H9 (cell line): ENCODE data around the gene GABBR2. TPM values are rescaled to one million over a fixed set of nuclear protein-coding genes. Genes with fewer than 3 reads are reported as not detected.

ENCODE experiments used
- DNase-seq: peaks from one replicate; pipeline ENCODE4 v3.0.0-alpha.2; 2017
- H2AFZ ChIP-seq: one replicate; pipeline ENCODE4 v1.6.1; 2013; ENCODE audit warnings: mild to moderate bottlenecking, low read length, control low read depth, moderate library complexity
- H2AK5ac ChIP-seq: 2 replicates; pipeline ENCODE4 v1.6.1; 2013; ENCODE audit warnings: low read length, control low read depth, mixed read lengths; ENCODE audit not compliant: insufficient read length
- H2BK120ac ChIP-seq: one replicate; pipeline ENCODE4 v1.6.1; 2013; ENCODE audit warnings: low read depth, mild to moderate bottlenecking, low read length, control low read depth, inconsistent platforms; ENCODE audit not compliant: poor library complexity, severe bottlenecking
- H2BK12ac ChIP-seq: 2 replicates; pipeline ENCODE4 v1.6.1; 2013; ENCODE audit warnings: low read length, control low read depth, mixed read lengths, low read depth; ENCODE audit not compliant: insufficient read length
- H2BK15ac ChIP-seq: 2 replicates; pipeline ENCODE4 v1.6.1; 2013; ENCODE audit warnings: low read depth, low read length, control low read depth
- H2BK20ac ChIP-seq: one replicate; pipeline ENCODE4 v1.6.1; 2013; ENCODE audit warnings: low read depth, mild to moderate bottlenecking, low read length, control low read depth, inconsistent platforms; ENCODE audit not compliant: poor library complexity, severe bottlenecking
- H2BK5ac ChIP-seq: 2 replicates; pipeline ENCODE4 v1.6.1; 2013; ENCODE audit warnings: low read length, control low read depth, mixed read lengths; ENCODE audit not compliant: insufficient read length
- H3K14ac ChIP-seq: 2 replicates; pipeline ENCODE4 v1.6.1; 2013; ENCODE audit warnings: low read length, control low read depth; ENCODE audit not compliant: insufficient read depth
- H3K18ac ChIP-seq: 2 replicates; pipeline ENCODE4 v1.6.1; 2013; ENCODE audit warnings: low read depth, mild to moderate bottlenecking, mixed read lengths, low read length, control low read depth; ENCODE audit not compliant: insufficient read length
- H3K23ac ChIP-seq: 2 replicates; pipeline ENCODE4 v1.6.1; 2013; ENCODE audit warnings: low read length, control low read depth, mixed read lengths, low read depth; ENCODE audit not compliant: insufficient read length
- H3K23me2 ChIP-seq: 2 replicates; pipeline ENCODE4 v1.6.1; 2013; ENCODE audit warnings: low read depth, mild to moderate bottlenecking, mixed read lengths, low read length, control low read depth; ENCODE audit not compliant: insufficient read length, poor library complexity, severe bottlenecking
- H3K27ac ChIP-seq: 2 replicates; pipeline ENCODE4 v1.5.1; 2013; ENCODE audit warnings: low read length, control low read depth, mixed read lengths, low read depth; ENCODE audit not compliant: insufficient read length
- H3K27me3 ChIP-seq: 2 replicates; pipeline ENCODE4 v1.6.1; 2013; ENCODE audit warnings: low read length, control low read depth, inconsistent platforms; ENCODE audit not compliant: insufficient read depth
- H3K4ac ChIP-seq: 2 replicates; pipeline ENCODE4 v1.6.1; 2013; ENCODE audit warnings: low read depth, mild to moderate bottlenecking, control low read depth, inconsistent platforms, low read length, moderate library complexity
- H3K4me1 ChIP-seq: 2 replicates; pipeline ENCODE4 v1.6.1; 2013; ENCODE audit warnings: low read length, control low read depth, inconsistent platforms; ENCODE audit not compliant: insufficient read depth
- H3K4me2 ChIP-seq: 2 replicates; pipeline ENCODE4 v1.6.1; 2013; ENCODE audit warnings: low read length, control low read depth, mixed read lengths; ENCODE audit not compliant: insufficient read length, insufficient read depth
- H3K56ac ChIP-seq: 2 replicates; pipeline ENCODE4 v1.6.1; 2013; ENCODE audit warnings: low read depth, mild to moderate bottlenecking, mixed read lengths, low read length, control low read depth; ENCODE audit not compliant: insufficient read length
- H3K79me1 ChIP-seq: 2 replicates; pipeline ENCODE4 v1.6.1; 2013; ENCODE audit warnings: low read depth, mild to moderate bottlenecking, moderate library complexity, low read length, control low read depth, inconsistent platforms; ENCODE audit not compliant: insufficient read depth, poor library complexity, severe bottlenecking
- H3K79me2 ChIP-seq: 2 replicates; pipeline ENCODE4 v1.6.1; 2013; ENCODE audit warnings: low read length, control low read depth, inconsistent platforms; ENCODE audit not compliant: insufficient read depth
- H3K9ac ChIP-seq: 2 replicates; pipeline ENCODE4 v1.6.1; 2013; ENCODE audit warnings: low read length, control low read depth, mixed read lengths; ENCODE audit not compliant: insufficient read length; ENCODE audit errors: extremely low read depth
- H3K9me3 ChIP-seq: one replicate; pipeline ENCODE4 v1.6.1; 2013; ENCODE audit warnings: low read depth, low read length, inconsistent platforms; ENCODE audit not compliant: control insufficient read depth
- H3T11ph ChIP-seq: one replicate; pipeline ENCODE4 v1.6.1; 2013; ENCODE audit warnings: mild to moderate bottlenecking, low read length, control low read depth, inconsistent platforms
- H4K20me1 ChIP-seq: one replicate; pipeline ENCODE4 v1.6.1; 2013; ENCODE audit not compliant: control insufficient read depth, insufficient read length, insufficient read depth
- H4K5ac ChIP-seq: 2 replicates; pipeline ENCODE4 v1.6.1; 2013; ENCODE audit warnings: low read depth, mild to moderate bottlenecking, mixed read lengths, low read length, control low read depth; ENCODE audit not compliant: insufficient read length
- H4K8ac ChIP-seq: replicated peaks from 2 replicates; pipeline ENCODE4 v1.6.1; 2013; ENCODE audit warnings: low read length, control low read depth, mixed read lengths, low read depth; ENCODE audit not compliant: insufficient read length
- H4K91ac ChIP-seq: 2 replicates; pipeline ENCODE4 v1.6.1; 2013; ENCODE audit warnings: low read depth, mild to moderate bottlenecking, moderate library complexity, mixed read lengths, low read length, control low read depth; ENCODE audit not compliant: insufficient read length
- H3K27ac Mint-ChIP-seq, 3 experiments: 2 replicates in 2 of 3; 3 replicates in 1 of 3; pipeline ENCODE4 v1.8.0; 2020 to 2021; ENCODE audit warnings: mixed read lengths in 3 of 3, mild to moderate bottlenecking in 1 of 3, moderate library complexity in 1 of 3
- H3K27me3 Mint-ChIP-seq: 2 replicates; pipeline ENCODE4 v1.8.0; 2021; ENCODE audit warnings: low read depth, mild to moderate bottlenecking, moderate library complexity, mixed read lengths
- H3K36me3 Mint-ChIP-seq, 3 experiments: 2 replicates in 2 of 3; 3 replicates in 1 of 3; pipeline ENCODE4 v1.8.0; 2020 to 2021; ENCODE audit warnings: low read depth in 3 of 3, mixed read lengths in 3 of 3; ENCODE audit not compliant: insufficient read depth in 1 of 3
- H3K4me1 Mint-ChIP-seq, 2 experiments: 2 replicates each; pipeline ENCODE4 v1.8.0; 2020; ENCODE audit warnings: mixed read lengths in 2 of 2
- H3K4me3 Mint-ChIP-seq, 2 experiments: 2 replicates in 1 of 2; 3 replicates in 1 of 2; pipeline ENCODE4 v1.8.0; 2020 to 2021; ENCODE audit warnings: mild to moderate bottlenecking in 2 of 2, mixed read lengths in 2 of 2, moderate library complexity in 1 of 2
- H3K9me3 Mint-ChIP-seq, 2 experiments: 2 replicates in 1 of 2; 3 replicates in 1 of 2; pipeline ENCODE4 v1.8.0; 2020; ENCODE audit warnings: mild to moderate bottlenecking in 2 of 2, mixed read lengths in 2 of 2, moderate library complexity in 1 of 2
- total RNA-seq: library from RNA; stranded (reverse); gene quantifications from 2 replicates; pipeline ENCODE4 v1.2.1, GENCODE V29; 2021
- TF ChIP-seq, protein P1 (sequence below): fragments of 200-600 bp; sonication (generic); conservative IDR thresholded peaks from 3 replicates; pipeline ENCODE4 v1.8.0; 2021; ENCODE audit warnings: antibody characterized with exemption, mild to moderate bottlenecking

Gene GABBR2
- total RNA-seq, 1 experiment from 2014 or later, result 0.66 TPM

DNA sequence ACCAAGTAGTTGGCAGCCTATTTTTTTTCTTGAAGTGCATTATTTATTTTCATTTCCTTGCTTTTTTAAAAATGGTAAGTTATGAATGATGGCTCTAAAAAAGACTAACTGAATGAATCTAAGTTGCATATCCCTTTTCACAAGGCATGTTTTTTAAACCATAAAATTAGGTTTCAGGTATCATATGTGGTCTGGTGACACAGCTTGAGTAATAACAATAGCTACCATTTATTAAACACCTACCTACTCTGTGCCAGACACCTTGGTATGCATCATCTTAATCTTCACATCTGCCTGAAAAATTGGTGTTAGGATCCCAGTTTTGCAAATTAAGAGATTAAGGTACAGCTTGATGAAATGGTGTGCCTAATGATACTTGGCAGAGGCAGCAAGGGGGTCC, 4.3 kb upstream of the GABBR2 start:
- Histone ChIP-seq H3K79me2 (no peaks in the 10 kb centered on the region), H3K18ac (no peak overlapping the region), H4K20me1 (no peaks in the 10 kb centered on the region), H2BK12ac (no peak overlapping the region), H4K5ac (no peak overlapping the region), H3K4me1 (no peaks in the 10 kb centered on the region), H3K27me3 (peaks cover 19% of the 10 kb centered on the region), H3T11ph (no peak overlapping the region), H4K8ac (no peak overlapping the region), H2BK20ac (no peak overlapping the region), H2AFZ (no peak overlapping the region), H3K9ac (no peak overlapping the region), H2BK120ac (no peak overlapping the region), H3K79me1 (no peaks in the 10 kb centered on the region), H2BK5ac (no peak overlapping the region), H3K27ac (no peak overlapping the region), H3K14ac (no peak overlapping the region), H3K4ac (no peak overlapping the region), H3K23ac (no peak overlapping the region), H3K56ac (no peak overlapping the region), H2AK5ac (no peak overlapping the region), H4K91ac (no peak overlapping the region), H2BK15ac (no peak overlapping the region), H3K9me3 (no peaks in the 10 kb centered on the region), H3K4me2 (no peak overlapping the region), H3K23me2 (peaks cover 8% of the 10 kb centered on the region)
- no peak for DNase-seq
- H3K27ac Mint-ChIP-seq, result no peak overlapping the region
- no peaks in the 10 kb centered on the region for H3K36me3 Mint-ChIP-seq
- TF ChIP-seq, protein P1, sequence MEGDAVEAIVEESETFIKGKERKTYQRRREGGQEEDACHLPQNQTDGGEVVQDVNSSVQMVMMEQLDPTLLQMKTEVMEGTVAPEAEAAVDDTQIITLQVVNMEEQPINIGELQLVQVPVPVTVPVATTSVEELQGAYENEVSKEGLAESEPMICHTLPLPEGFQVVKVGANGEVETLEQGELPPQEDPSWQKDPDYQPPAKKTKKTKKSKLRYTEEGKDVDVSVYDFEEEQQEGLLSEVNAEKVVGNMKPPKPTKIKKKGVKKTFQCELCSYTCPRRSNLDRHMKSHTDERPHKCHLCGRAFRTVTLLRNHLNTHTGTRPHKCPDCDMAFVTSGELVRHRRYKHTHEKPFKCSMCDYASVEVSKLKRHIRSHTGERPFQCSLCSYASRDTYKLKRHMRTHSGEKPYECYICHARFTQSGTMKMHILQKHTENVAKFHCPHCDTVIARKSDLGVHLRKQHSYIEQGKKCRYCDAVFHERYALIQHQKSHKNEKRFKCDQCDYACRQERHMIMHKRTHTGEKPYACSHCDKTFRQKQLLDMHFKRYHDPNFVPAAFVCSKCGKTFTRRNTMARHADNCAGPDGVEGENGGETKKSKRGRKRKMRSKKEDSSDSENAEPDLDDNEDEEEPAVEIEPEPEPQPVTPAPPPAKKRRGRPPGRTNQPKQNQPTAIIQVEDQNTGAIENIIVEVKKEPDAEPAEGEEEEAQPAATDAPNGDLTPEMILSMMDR, result no peak
- no peaks in the 10 kb centered on the region; a peak in 2 of 5 replicates for H3K9me3 Mint-ChIP-seq
- H3K4me3 Mint-ChIP-seq, result no peak overlapping the region
- peaks cover 10 to 15% of the 10 kb centered on the region in 2 experiments for H3K4me1 Mint-ChIP-seq
- H3K27me3 Mint-ChIP-seq, result peaks cover 80% of the 10 kb centered on the region
